ENCODE data around the gene CYP39A1.
A peak's percentile ranks its signal among the peaks of the same experiment; 100 is the strongest.

The CYP39A1 gene

DNA sequence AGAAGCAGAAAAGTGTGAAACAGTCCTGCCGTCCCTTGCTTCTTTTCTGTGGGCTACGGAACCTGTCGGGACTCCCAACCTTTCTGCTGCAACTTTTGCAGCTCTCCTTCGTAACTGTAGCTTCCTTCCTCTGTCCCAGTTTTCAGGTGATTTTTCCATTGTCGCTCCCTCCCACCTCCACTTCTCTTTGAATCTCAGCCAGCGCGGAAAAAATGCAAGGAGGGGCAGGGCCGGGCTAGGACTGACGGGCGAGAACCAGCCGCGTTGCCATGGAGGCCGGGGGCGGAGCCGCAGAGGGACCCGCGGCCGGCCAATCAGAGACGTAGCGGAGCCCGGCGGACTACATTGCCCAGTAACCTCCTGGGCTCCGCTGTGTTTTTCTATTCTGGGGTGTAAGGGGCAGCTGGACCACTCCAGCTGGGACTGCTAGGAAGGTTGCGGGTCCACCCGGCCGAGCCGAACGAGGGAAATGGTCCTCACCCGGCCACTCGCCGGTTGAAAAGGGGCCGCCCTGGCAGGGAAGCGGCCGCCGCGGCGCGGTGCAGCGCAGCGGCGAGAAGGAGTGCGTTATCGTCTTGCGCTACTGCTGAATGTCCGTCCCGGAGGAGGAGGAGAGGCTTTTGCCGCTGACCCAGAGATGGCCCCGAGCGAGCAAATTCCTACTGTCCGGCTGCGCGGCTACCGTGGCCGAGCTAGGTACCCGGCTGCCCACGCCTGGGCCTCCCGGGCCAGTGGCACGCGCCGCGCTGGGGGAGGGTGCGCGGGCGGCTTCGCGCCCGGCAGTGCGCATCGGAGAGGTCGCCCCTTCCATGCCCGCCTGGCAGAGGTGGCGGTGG is at the start of gene CYP39A1, which contains the start of gene SLC25A27:
Gene CYP39A1 (minus strand): TSS at position 216 of the 836 bp plus-strand sequence. CDS start 236 bp downstream, outside the sequence.
Gene SLC25A27 (plus strand): TSS at position 373 of the 836 bp plus-strand sequence. CDS start 218 bp downstream, at position 591.
- peak; percentile 56 to 80 for DNase-seq

- DNase-seq: no peak
These were observed 47.4 kb upstream of the CYP39A1 start for GRCh38 chr6:46699970-46700369.

DNA sequence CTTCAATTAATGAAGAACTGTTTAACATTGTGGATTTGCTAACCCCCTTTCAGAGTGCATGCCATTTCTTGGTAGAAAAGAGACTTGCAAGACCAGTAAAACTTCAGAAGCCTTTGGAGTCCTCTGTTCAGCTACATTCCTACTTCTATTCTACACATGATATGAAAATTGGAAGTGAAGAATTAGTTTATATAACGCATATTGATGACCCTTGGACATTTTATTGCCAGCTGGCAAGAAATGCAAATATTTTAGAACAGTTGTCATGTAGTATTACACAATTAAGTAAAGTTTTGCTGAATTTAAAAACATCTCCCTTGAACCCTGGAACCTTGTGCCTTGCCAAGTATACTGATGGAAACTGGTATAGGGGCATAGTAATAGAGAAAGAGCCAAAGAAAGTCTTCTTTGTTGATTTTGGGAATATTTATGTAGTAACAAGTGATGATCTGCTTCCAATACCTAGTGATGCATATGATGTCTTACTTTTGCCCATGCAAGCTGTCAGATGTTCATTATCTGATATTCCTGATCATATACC is 38.4 kb upstream of the CYP39A1 start:
- DNase-seq: no peak

DNA sequence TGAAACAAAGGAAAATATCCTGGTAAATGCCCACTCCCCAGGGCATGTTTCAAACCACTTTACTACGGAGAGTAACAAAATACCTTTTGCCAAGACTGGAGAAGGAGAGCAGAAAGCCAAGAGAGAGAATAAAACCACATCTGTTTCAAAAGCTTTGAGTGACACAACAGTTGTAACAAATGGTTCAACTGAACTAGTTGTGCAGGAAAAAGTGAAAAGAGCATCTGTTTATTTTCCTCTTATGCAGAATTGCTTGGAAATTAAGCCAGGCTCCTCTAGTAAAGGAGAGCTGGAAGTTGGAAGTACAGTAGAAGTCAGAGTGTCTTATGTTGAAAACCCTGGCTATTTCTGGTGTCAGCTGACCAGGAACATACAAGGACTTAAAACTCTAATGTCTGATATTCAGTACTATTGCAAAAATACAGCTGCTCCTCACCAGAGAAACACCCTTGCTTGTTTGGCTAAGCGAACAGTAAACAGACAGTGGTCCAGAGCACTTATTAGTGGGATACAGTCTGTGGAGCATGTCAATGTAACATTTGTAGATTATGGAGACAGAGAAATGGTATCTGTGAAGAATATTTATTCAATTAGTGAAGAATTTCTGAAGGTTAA is 37.6 kb upstream of the CYP39A1 start:
- no peak for DNase-seq

GRCh38 chr6:46689657-46690056 is 37.0 kb upstream of the CYP39A1 start:
- no peak for DNase-seq

DNA sequence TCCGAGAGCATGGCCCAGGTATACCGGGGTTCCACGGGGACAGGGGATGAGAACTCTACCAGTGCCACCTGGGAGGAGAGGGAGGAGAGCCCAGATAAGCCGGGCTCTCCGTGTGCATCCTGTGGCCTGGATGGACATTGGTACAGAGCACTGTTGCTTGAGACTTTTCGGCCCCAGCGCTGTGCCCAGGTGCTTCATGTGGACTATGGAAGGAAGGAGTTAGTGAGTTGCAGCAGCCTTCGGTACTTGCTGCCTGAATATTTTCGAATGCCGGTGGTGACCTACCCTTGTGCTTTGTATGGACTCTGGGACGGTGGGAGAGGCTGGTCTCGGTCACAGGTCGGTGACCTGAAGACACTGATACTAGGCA is 36.3 kb upstream of the CYP39A1 start:
- no peak for DNase-seq

DNA sequence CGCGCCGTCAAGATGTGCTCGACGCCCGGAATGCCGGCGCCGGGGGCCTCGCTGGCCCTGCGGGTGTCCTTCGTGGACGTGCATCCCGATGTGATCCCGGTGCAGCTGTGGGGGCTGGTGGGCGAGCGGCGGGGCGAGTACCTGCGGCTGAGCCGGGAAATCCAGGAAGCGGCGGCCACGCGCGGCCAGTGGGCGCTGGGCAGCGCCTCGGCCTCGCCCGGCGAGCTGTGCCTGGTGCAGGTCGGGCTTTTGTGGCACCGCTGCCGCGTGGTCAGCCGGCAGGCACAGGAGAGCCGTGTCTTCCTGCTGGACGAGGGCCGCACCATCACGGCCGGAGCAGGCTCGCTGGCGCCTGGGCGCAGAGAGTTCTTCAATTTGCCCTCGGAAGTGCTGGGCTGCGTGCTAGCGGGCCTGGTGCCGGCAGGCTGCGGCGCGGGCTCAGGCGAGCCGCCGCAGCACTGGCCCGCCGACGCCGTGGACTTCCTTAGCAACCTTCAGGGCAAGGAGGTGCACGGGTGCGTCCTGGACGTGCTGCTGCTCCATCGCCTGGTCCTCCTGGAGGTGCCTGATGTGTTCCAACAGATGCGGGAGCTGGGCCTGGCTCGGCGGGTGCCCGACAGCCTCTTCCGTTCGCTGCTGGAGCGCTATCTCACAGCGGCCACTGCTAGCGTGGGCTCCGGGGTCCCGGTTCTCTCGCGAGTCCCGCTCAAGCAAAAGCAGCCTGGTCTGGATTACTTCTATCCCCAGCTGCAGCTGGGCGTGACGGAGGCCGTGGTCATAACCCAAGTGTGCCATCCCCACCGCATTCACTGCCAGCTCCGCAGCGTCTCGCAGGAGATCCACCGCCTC is 35.7 kb upstream of the CYP39A1 start:
- no peak for DNase-seq

DNA sequence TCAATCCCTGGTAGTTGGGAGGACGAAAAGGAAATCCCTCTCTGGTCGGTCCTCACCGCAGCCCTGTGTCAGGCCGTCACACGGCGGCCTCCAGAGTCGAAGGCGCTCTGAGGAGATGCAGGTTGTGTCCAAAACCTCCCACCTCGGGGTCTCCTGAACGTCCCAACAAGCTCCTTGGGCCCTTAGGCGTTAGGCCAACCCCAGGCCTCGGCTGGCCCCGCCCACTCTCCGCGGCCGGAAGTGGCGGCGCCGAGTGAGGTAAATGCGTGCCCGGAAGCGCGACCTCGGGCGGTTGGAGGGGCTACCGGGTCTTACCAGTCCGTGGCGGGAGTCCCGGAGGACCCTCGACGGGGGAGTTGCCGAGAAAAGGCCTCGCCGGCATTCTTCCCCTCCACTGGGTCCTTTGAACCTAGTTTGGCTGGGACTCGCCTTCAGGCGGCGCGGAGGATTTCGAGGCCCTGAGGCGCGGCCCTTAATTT is 35.0 kb upstream of the CYP39A1 start, which contains the start of gene TDRD6:
Gene TDRD6 (plus strand): TSS at position 267 of the 479 bp plus-strand sequence. CDS start 244 bp downstream, outside the sequence.
- DNase-seq: no peak

GRCh38 chr6:46684771-46685170 is 32.2 kb upstream of the CYP39A1 start:
- no peak for DNase-seq

DNA sequence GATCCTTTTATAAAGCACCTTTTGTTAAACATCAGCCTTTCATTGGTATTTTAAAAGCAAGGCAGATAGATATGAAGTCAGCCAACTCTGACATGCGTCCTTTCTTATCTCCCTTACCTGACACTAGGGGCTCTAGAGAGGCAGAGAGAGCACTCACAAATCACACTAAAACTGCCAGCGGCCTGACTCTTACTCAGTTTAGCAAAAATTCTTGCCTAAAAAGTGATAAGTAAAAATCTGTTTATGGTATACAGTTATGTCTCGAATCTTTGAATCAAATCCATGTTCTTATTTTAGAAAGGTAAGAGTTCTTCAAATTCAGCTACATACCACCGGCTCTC is 24.7 kb upstream of the CYP39A1 start:
- DNase-seq: peak in 1 of 2 experiments; percentile 6

- DNase-seq: no peak
These were observed 24.1 kb upstream of the CYP39A1 start for GRCh38 chr6:46676604-46677313.

GRCh38 chr6:46674410-46674809 is 21.8 kb upstream of the CYP39A1 start:
- DNase-seq: no peak

DNA sequence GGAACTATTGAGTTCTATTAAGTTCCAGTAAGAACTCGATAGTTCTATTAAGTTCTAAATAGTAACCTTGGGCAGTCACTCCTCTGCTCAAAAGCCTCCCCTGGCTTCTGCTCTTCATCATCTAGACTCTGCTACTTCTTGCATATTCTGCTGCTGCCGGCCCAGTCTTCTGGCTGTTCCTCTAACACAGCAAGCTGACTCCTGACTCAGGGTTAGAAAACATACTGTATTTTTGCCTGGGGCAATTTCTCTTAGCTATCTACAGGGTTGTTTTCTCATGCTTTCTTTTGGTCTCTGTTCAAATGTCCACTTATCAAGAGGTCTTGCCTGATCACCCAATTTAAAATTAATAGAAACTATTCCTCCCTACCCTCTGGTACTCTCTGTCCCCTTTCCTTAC is 14.8 kb upstream of the CYP39A1 start:
- no peak for DNase-seq

- DNase-seq: no peak
These were observed 8.9 kb upstream of the CYP39A1 start for GRCh38 chr6:46661483-46661882.

GRCh38 chr6:46657642-46658041 is 5.0 kb upstream of the CYP39A1 start:
- DNase-seq: no peak

- DNase-seq: peak in 1 of 2 experiments; percentile 2
These were observed 3.2 kb upstream of the CYP39A1 start for GRCh38 chr6:46655803-46656202.

GRCh38 chr6:46653439-46654195 is 999 bp upstream of the CYP39A1 start:
- no peak for DNase-seq

- DNase-seq: no peak
These were observed 401 bp downstream of the CYP39A1 start for GRCh38 chr6:46652232-46652602.

DNA sequence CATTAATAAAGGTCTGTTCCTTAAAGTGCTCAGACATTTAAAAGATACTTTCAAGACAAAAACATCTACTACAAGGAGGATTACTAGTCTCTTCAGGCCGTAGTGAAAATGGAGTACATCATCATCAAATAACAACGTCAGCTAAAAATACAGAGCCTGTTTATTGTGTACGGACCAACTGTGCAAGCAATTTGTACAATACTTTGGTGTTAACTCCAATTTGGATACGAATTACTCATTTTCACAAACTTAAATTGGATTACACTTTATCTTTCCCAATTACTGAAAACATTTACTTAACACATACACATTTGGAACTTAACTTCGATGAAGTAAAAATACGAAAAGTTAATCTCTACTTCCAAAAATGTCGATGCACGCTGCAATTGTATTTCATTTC is 802 bp downstream of the CYP39A1 start:
- DNase-seq: no peak

DNA sequence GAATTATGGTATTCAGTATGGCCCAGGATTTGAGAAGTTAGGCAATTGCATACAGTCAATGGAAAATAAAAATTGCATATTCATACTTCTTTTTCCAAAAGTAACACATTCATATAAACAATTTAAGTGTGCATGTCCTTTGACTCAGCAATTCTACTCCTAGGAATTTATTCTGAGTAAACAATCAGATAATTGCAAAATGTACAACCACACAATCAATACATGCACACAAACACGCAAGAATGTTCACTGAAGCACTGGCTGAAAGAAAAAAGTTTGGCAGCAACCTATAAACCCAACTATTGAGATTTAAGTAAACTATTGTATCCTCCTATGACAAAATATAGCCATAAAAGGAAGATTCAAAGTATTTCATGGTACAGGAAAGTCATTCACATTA is 1.6 kb downstream of the CYP39A1 start:
- no peak for DNase-seq

- DNase-seq: no peak
These were observed 3.6 kb downstream of the CYP39A1 start for GRCh38 chr6:46648869-46649492.

Measured in NCI-H446 (cell line).